HCT116 (cell line): Measurements from ENCODE around the gene DDR1.
"Not testable (repeated sequence)": the region's sequence is repeated elsewhere in the genome, so short reads cannot be mapped to it uniquely, and the experiment has no call there.

Source experiments
- CEBPB ChIP-seq: IDR thresholded peaks from 2 replicates; pipeline ENCODE4 v1.6.1; 2012; ENCODE audit warnings: low read depth
- EZH2 ChIP-seq: fragments of 200-600 bp; sonication (generic); IDR thresholded peaks from 2 replicates; pipeline ENCODE4 v1.6.1; 2017; ENCODE audit warnings: antibody characterized with exemption, mixed run types
- EZH2phosphoT487 ChIP-seq: fragments of 200-600 bp; IDR thresholded peaks from 2 replicates; pipeline ENCODE4 v1.6.1; 2018; ENCODE audit warnings: antibody characterized with exemption, borderline replicate concordance
- POLR2A ChIP-seq: IDR thresholded peaks from 2 replicates; pipeline ENCODE4 v1.7.0; 2011; ENCODE audit warnings: borderline replicate concordance; ENCODE audit not compliant: insufficient read depth, insufficient read length; ENCODE audit errors: extremely low read depth
- POLR2AphosphoS5 ChIP-seq: IDR thresholded peaks from 2 replicates; pipeline ENCODE4 v1.6.1; 2011; ENCODE audit warnings: mild to moderate bottlenecking, low read depth, low read length, moderate library complexity
- RAD21 ChIP-seq: IDR thresholded peaks from 2 replicates; pipeline ENCODE4 v1.6.1; 2012; ENCODE audit warnings: low read depth, mild to moderate bottlenecking
- SIN3A ChIP-seq: IDR thresholded peaks from 2 replicates; pipeline ENCODE4 v1.6.1; 2012; ENCODE audit warnings: low read depth
- SP1 ChIP-seq: IDR thresholded peaks from 2 replicates; pipeline ENCODE4 v1.6.1; 2012; ENCODE audit warnings: low read depth
- ZNF274 ChIP-seq: fragments of 200-500 bp; sonication (Bioruptor generic); IDR thresholded peaks from 2 replicates; pipeline ENCODE4 v1.6.1; 2014; ENCODE audit warnings: mild to moderate bottlenecking, low read depth, low read length, inconsistent platforms
- TF ChIP-seq, protein P1 (sequence below), 3 experiments: fragments of 200-600 bp in 1 of 3; sonication (generic) in 1 of 3; IDR thresholded peaks in 2 of 3; conservative IDR thresholded peaks in 1 of 3; 2 replicates each; pipeline ENCODE4 v1.5.1; 2012 to 2017; ENCODE audit warnings: low read depth in 2 of 3, low read length in 2 of 3, antibody characterized with exemption in 1 of 3, borderline replicate concordance in 1 of 3, control low read depth in 1 of 3, mild to moderate bottlenecking in 1 of 3, mixed read lengths in 1 of 3, mixed run types in 1 of 3, moderate library complexity in 1 of 3; ENCODE audit not compliant: insufficient read depth in 1 of 3

DNA sequence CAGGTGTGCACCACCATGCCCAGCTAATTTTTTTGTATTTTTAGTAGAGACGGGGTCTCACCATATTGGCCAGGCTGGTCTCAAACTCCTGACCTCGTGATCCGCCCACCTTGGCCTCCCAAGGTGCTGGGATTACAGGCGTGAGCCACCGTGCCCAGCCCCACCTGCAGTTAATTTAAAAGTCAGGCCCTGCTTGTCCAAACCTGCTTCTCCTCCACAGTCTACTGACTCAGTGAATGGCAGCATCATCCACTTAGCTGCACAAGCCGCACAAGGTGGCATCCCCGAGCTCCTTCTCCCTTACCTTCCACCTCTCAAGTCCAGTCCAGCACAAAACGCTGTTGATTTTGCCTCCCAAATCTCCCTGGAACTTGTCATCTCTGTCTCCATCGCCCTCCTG, 17.9 kb downstream of the DDR1 start:
- TF ChIP-seq, protein P1, sequence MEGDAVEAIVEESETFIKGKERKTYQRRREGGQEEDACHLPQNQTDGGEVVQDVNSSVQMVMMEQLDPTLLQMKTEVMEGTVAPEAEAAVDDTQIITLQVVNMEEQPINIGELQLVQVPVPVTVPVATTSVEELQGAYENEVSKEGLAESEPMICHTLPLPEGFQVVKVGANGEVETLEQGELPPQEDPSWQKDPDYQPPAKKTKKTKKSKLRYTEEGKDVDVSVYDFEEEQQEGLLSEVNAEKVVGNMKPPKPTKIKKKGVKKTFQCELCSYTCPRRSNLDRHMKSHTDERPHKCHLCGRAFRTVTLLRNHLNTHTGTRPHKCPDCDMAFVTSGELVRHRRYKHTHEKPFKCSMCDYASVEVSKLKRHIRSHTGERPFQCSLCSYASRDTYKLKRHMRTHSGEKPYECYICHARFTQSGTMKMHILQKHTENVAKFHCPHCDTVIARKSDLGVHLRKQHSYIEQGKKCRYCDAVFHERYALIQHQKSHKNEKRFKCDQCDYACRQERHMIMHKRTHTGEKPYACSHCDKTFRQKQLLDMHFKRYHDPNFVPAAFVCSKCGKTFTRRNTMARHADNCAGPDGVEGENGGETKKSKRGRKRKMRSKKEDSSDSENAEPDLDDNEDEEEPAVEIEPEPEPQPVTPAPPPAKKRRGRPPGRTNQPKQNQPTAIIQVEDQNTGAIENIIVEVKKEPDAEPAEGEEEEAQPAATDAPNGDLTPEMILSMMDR (IDR thresholded peaks at IDR 0.05 in 2 of 3, conservative IDR thresholded peaks at IDR 0.05 in 1 of 3; ENCODE audit: borderline replicate concordance in 1 of 3, insufficient read depth in 1 of 3, low read depth in 2 of 3, low read length in 2 of 3) = not testable (repeated sequence)
- TF ChIP-seq CEBPB, ZNF274, SIN3A, EZH2, EZH2phosphoT487, SP1, RAD21, POLR2AphosphoS5, POLR2A: not testable (repeated sequence)
